SKM-1 treated with dmso at 0.1 percent for 144 hours (cell line): ENCODE data around the gene TMC7.
"Not testable (repeated sequence)": the region's sequence is repeated elsewhere in the genome, so short reads cannot be mapped to it uniquely, and the experiment has no call there.

Source experiments
- DNase-seq: peaks from one replicate; lab custom pipeline; 2025; ENCODE audit not compliant: unreplicated experiment; lab: John Stamatoyannopoulos, UW

Gene TMC7

GRCh38 chr16:18975109-18975508 lies 8.6 kb upstream of the TMC7 start:
- DNase-seq: no peak

- no peak for DNase-seq
Measured at GRCh38 chr16:18979936-18980335, 3.8 kb upstream of the TMC7 start.

GRCh38 chr16:18984435-18985005 lies 786 bp downstream of the TMC7 start:
- DNase-seq: no peak

GRCh38 chr16:18985256-18985655 lies 1.5 kb downstream of the TMC7 start:
- not testable (repeated sequence) for DNase-seq

- DNase-seq: not testable (repeated sequence)
Measured at GRCh38 chr16:18991731-18992130, 8.0 kb downstream of the TMC7 start.

- not testable (repeated sequence) for DNase-seq
Measured at GRCh38 chr16:18993531-18993930, 9.8 kb downstream of the TMC7 start.

GRCh38 chr16:18994181-18994580 lies 10.4 kb downstream of the TMC7 start:
- DNase-seq: not testable (repeated sequence)

GRCh38 chr16:18995406-18995805 lies 11.7 kb downstream of the TMC7 start:
- not testable (repeated sequence) for DNase-seq

GRCh38 chr16:18996536-18996935 lies 12.8 kb downstream of the TMC7 start:
- not testable (repeated sequence) for DNase-seq

- DNase-seq: not testable (repeated sequence)
Measured at GRCh38 chr16:18997001-18997400, 13.3 kb downstream of the TMC7 start.

- no peak for DNase-seq
Measured at GRCh38 chr16:18999045-18999393, 15.3 kb downstream of the TMC7 start.

- no peak for DNase-seq
Measured at GRCh38 chr16:19001788-19002187, 18.1 kb downstream of the TMC7 start.

GRCh38 chr16:19003935-19004334 lies 20.2 kb downstream of the TMC7 start:
- DNase-seq: no peak

GRCh38 chr16:19005561-19006445 lies 22.1 kb downstream of the TMC7 start:
- DNase-seq: no peak

- no peak for DNase-seq
Measured at GRCh38 chr16:19006446-19007315, 22.9 kb downstream of the TMC7 start.

- DNase-seq: no peak
Measured at GRCh38 chr16:19008245-19009169, 24.8 kb downstream of the TMC7 start.

GRCh38 chr16:19011169-19011731 lies 27.5 kb downstream of the TMC7 start:
- DNase-seq: no peak

- peak; percentile 91 for DNase-seq
Measured at GRCh38 chr16:19014461-19014860, 30.7 kb downstream of the TMC7 start.

GRCh38 chr16:19017179-19017578 lies 33.4 kb downstream of the TMC7 start:
- DNase-seq: no peak

- no peak for DNase-seq
Measured at GRCh38 chr16:19020689-19021088, 37.0 kb downstream of the TMC7 start.
